HG02884 (cell line): ENCODE data around the gene OR51G1.

Source experiments
- ATAC-seq: cut with Tn5 transposase; IDR thresholded peaks from one replicate; pipeline ENCODE4 v1.9.1; 2021; ENCODE audit warnings: mild to moderate bottlenecking, moderate library complexity; ENCODE audit not compliant: unreplicated experiment

Gene OR51G1

GRCh38 chr11:4881188-4881587, 43.0 kb downstream of the OR51G1 start:
- no peak for ATAC-seq
